ENCODE measurements around the gene GNPDA1.

The GNPDA1 gene

GRCh38 chr5:142012186-142012785 is 541 bp downstream of the GNPDA1 start:
- Mint-ChIP-seq H3K36me3 (ENCODE audit: low read depth) (peaks cover 31% of the 10 kb centered on the region), H3K4me1 (ENCODE audit: low read depth) (peaks cover 88% of the 10 kb centered on the region), H3K4me3 (peak overlapping the region; percentile 87), H3K27me3 (no peaks in the 10 kb centered on the region), H3K27ac (peak overlapping the region; percentile 80), H3K9me3 (no peaks in the 10 kb centered on the region)

GRCh38 chr5:142011572-142012185 is 1.1 kb downstream of the GNPDA1 start:
- peaks cover 37% of the 10 kb centered on the region for H3K36me3 Mint-ChIP-seq (ENCODE audit: low read depth)
- peak overlapping the region; percentile 87 for H3K4me3 Mint-ChIP-seq
- H3K27me3 Mint-ChIP-seq, result no peaks in the 10 kb centered on the region
- peak overlapping the region; percentile 80 for H3K27ac Mint-ChIP-seq
- H3K9me3 Mint-ChIP-seq, result no peaks in the 10 kb centered on the region
- peaks cover 88% of the 10 kb centered on the region for H3K4me1 Mint-ChIP-seq (ENCODE audit: low read depth)

GRCh38 chr5:142009886-142010285 is 2.9 kb downstream of the GNPDA1 start:
- Mint-ChIP-seq H3K36me3 (ENCODE audit: low read depth) (peaks cover 55% of the 10 kb centered on the region), H3K9me3 (no peaks in the 10 kb centered on the region), H3K4me1 (ENCODE audit: low read depth) (peaks cover 88% of the 10 kb centered on the region), H3K4me3 (no peak overlapping the region), H3K27ac (no peak overlapping the region), H3K27me3 (no peaks in the 10 kb centered on the region)

GRCh38 chr5:142008813-142009212 is 4.0 kb downstream of the GNPDA1 start:
- peaks cover 66% of the 10 kb centered on the region for H3K36me3 Mint-ChIP-seq (ENCODE audit: low read depth)
- no peaks in the 10 kb centered on the region for H3K27me3 Mint-ChIP-seq
- H3K9me3 Mint-ChIP-seq, result no peaks in the 10 kb centered on the region
- H3K4me1 Mint-ChIP-seq (ENCODE audit: low read depth), result peaks cover 88% of the 10 kb centered on the region
- H3K27ac Mint-ChIP-seq, result peak overlapping the region; percentile 46
- peak overlapping the region; percentile 5 for H3K4me3 Mint-ChIP-seq

GRCh38 chr5:142007237-142007544 is 5.6 kb downstream of the GNPDA1 start:
- H3K27me3 Mint-ChIP-seq, result no peaks in the 10 kb centered on the region
- H3K4me3 Mint-ChIP-seq, result peak overlapping the region; percentile 79
- H3K4me1 Mint-ChIP-seq (ENCODE audit: low read depth), result peaks cover 77% of the 10 kb centered on the region
- H3K9me3 Mint-ChIP-seq, result no peaks in the 10 kb centered on the region
- peaks cover 81% of the 10 kb centered on the region for H3K36me3 Mint-ChIP-seq (ENCODE audit: low read depth)
- peak overlapping the region; percentile 95 for H3K27ac Mint-ChIP-seq

GRCh38 chr5:142006363-142007236 is 6.2 kb downstream of the GNPDA1 start:
- Mint-ChIP-seq H3K36me3 (ENCODE audit: low read depth) (peaks cover 87% of the 10 kb centered on the region), H3K9me3 (no peaks in the 10 kb centered on the region), H3K27ac (peak overlapping the region; percentile 95), H3K4me3 (peak overlapping the region; percentile 79), H3K27me3 (no peaks in the 10 kb centered on the region), H3K4me1 (ENCODE audit: low read depth) (peaks cover 76% of the 10 kb centered on the region)

- Mint-ChIP-seq H3K4me3 (no peak overlapping the region), H3K4me1 (ENCODE audit: low read depth) (peaks cover 63% of the 10 kb centered on the region), H3K9me3 (no peaks in the 10 kb centered on the region), H3K36me3 (ENCODE audit: low read depth) (peaks cover 86% of the 10 kb centered on the region), H3K27me3 (no peaks in the 10 kb centered on the region), H3K27ac (no peak overlapping the region)
These were observed 9.5 kb downstream of the GNPDA1 start for GRCh38 chr5:142003266-142003800.

- Mint-ChIP-seq H3K4me1 (ENCODE audit: low read depth) (peaks cover 39% of the 10 kb centered on the region), H3K27me3 (no peaks in the 10 kb centered on the region), H3K4me3 (no peak overlapping the region), H3K27ac (peak overlapping the region; percentile 45), H3K36me3 (ENCODE audit: low read depth) (peaks cover 72% of the 10 kb centered on the region), H3K9me3 (no peaks in the 10 kb centered on the region)
These were observed 11.9 kb downstream of the GNPDA1 start for GRCh38 chr5:142000704-142001484.

GRCh38 chr5:142000173-142000572 is 12.7 kb downstream of the GNPDA1 start:
- Mint-ChIP-seq H3K4me1 (ENCODE audit: low read depth) (peaks cover 32% of the 10 kb centered on the region), H3K27me3 (no peaks in the 10 kb centered on the region), H3K9me3 (no peaks in the 10 kb centered on the region), H3K4me3 (no peak overlapping the region), H3K27ac (peak overlapping the region; percentile 14), H3K36me3 (ENCODE audit: low read depth) (peaks cover 69% of the 10 kb centered on the region)

- Mint-ChIP-seq H3K36me3 (ENCODE audit: low read depth) (peaks cover 67% of the 10 kb centered on the region), H3K27ac (peak overlapping the region; percentile 7), H3K27me3 (no peaks in the 10 kb centered on the region), H3K4me3 (no peak overlapping the region), H3K4me1 (ENCODE audit: low read depth) (peaks cover 17% of the 10 kb centered on the region), H3K9me3 (no peaks in the 10 kb centered on the region)
These were observed 15.4 kb downstream of the GNPDA1 start for GRCh38 chr5:141997358-141997960.

- Mint-ChIP-seq H3K27ac (no peak overlapping the region), H3K4me1 (ENCODE audit: low read depth) (peaks cover 4% of the 10 kb centered on the region), H3K27me3 (no peaks in the 10 kb centered on the region), H3K4me3 (no peak overlapping the region), H3K9me3 (no peaks in the 10 kb centered on the region), H3K36me3 (ENCODE audit: low read depth) (peaks cover 57% of the 10 kb centered on the region)
These were observed 17.2 kb downstream of the GNPDA1 start for GRCh38 chr5:141995656-141996055.

- H3K4me1 Mint-ChIP-seq (ENCODE audit: low read depth), result no peaks in the 10 kb centered on the region
- H3K27ac Mint-ChIP-seq, result no peak overlapping the region
- H3K36me3 Mint-ChIP-seq (ENCODE audit: low read depth), result peaks cover 51% of the 10 kb centered on the region
- no peaks in the 10 kb centered on the region for H3K9me3 Mint-ChIP-seq
- H3K27me3 Mint-ChIP-seq, result no peaks in the 10 kb centered on the region
- no peak overlapping the region for H3K4me3 Mint-ChIP-seq
These were observed 18.2 kb downstream of the GNPDA1 start for GRCh38 chr5:141994511-141995136.

- Mint-ChIP-seq H3K27ac (no peak overlapping the region), H3K36me3 (ENCODE audit: low read depth) (peaks cover 51% of the 10 kb centered on the region), H3K9me3 (no peaks in the 10 kb centered on the region), H3K27me3 (no peaks in the 10 kb centered on the region), H3K4me3 (no peak overlapping the region), H3K4me1 (ENCODE audit: low read depth) (no peaks in the 10 kb centered on the region)
These were observed 20.4 kb downstream of the GNPDA1 start for GRCh38 chr5:141992349-141992963.
